Colonic mucosa (tissue), 4 donors: ENCODE measurements around the gene PTPN4. TPM values are rescaled to one million over a fixed set of nuclear protein-coding genes. Genes with fewer than 3 reads are reported as not detected.

Source experiments
- DNase-seq: peaks from one replicate; pipeline ENCODE4 v3.0.0-alpha.2; 2020
- H3K27ac ChIP-seq: fragments of 200-600 bp; one replicate; pipeline ENCODE4 v1.8.0; 2021
- H3K27me3 ChIP-seq: fragments of 200-600 bp; one replicate; pipeline ENCODE4 v1.8.0; 2021
- H3K36me3 ChIP-seq: fragments of 200-600 bp; one replicate; pipeline ENCODE4 v1.8.0; 2021
- H3K4me1 ChIP-seq: fragments of 200-600 bp; one replicate; pipeline ENCODE4 v1.8.0; 2021; ENCODE audit warnings: mild to moderate bottlenecking
- H3K4me3 ChIP-seq: fragments of 200-600 bp; one replicate; pipeline ENCODE4 v1.8.0; 2021
- H3K9ac ChIP-seq, 2 donors: one replicate each; pipeline ENCODE4 v1.7.0; 2013; ENCODE audit warnings: control low read depth in 2 of 2, low read depth in 2 of 2, low read length in 2 of 2
- H3K9me3 ChIP-seq: fragments of 200-600 bp; one replicate; pipeline ENCODE4 v1.8.0; 2021
- CTCF ChIP-seq: fragments of 200-600 bp; IDR thresholded peaks from one replicate; pipeline ENCODE4 v1.8.0; 2022; ENCODE audit warnings: antibody characterized with exemption, mild to moderate bottlenecking
- intact Hi-C: fragments of 100-400 bp; cut with DNase I; formaldehyde crosslinking; loops from one replicate; pipeline ENCODE4 v1.14.1; 2022
- total RNA-seq, 2 donors: library from RNA; stranded (reverse); fragmentation: NEBNext Ultra II Directional in 1 of 2; extraction: Animal tissue kit (Norgen Biotek cat#: 25700) in 1 of 2; gene quantifications; one replicate each; pipeline ENCODE4 v1.2.1, GENCODE V29; 2021
- donor health status: healthy.
- donor health status: DM: no; HTN: no; CAD: no.
- donor health status: DM: no; HTN: no; CAD: no.

The PTPN4 gene
- total RNA-seq, 2 donors from 2014 or later = 20.4 to 28.2 TPM

DNA sequence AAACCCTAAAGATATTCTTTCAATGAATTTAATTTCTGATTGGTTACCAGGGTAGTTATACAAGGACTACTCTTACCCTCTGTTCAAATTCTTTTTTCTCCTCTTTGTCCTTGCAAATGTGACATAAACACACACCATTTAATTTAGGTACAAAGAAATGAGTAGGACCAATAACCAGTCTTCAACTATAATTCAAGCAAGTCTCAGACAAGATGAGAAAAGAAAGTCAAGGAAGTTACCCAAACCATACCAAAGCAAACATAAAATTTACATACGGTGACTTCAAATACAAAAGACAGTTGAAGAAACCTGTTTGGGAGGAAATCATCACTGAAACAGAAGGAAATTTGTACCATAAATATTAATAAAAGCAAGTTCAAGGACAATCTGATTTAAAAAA lies 162.1 kb downstream of the PTPN4 start:
- Histone ChIP-seq H3K9me3 (no peaks in the 10 kb centered on the region), H3K27ac (no peak overlapping the region), H3K9ac (no peak overlapping the region), H3K36me3 (no peaks in the 10 kb centered on the region), H3K27me3 (no peaks in the 10 kb centered on the region), H3K4me1 (no peaks in the 10 kb centered on the region), H3K4me3 (no peak overlapping the region)
- intact Hi-C loops = no loop called here
- no peak for TF ChIP-seq CTCF
- no peak for DNase-seq

DNA sequence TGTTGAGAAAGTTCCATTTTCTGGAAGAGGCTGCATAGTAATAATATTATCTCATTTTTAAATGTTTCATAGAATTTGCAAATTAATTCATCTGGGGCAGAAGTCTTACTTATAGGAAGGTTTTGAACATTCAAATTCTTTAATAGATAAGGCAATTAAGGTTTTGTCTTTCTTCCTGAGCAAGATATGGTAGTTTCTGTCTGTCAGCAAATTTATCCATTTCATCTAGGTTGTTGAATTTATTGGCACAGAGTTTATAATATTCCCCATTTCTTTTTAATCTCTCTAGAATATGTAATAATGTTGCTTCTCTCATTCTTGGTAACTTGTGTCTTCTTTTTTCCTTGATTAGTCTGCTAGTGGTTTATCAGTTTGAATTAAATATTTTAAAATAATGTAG lies 163.0 kb downstream of the PTPN4 start:
- no peaks in the 10 kb centered on the region for H3K4me1 ChIP-seq
- H3K27ac ChIP-seq = no peak overlapping the region
- H3K36me3 ChIP-seq = no peaks in the 10 kb centered on the region
- no peak overlapping the region for H3K9ac ChIP-seq
- DNase-seq = no peak
- TF ChIP-seq CTCF = no peak
- intact Hi-C loops = no loop called here
- no peaks in the 10 kb centered on the region for H3K9me3 ChIP-seq
- no peak overlapping the region for H3K4me3 ChIP-seq
- no peaks in the 10 kb centered on the region for H3K27me3 ChIP-seq

- Histone ChIP-seq H3K36me3 (no peaks in the 10 kb centered on the region), H3K9ac (no peak overlapping the region), H3K4me3 (no peak overlapping the region)
Observed at GRCh38 chr2:119929537-119929936, 169.8 kb downstream of the PTPN4 start.

DNA sequence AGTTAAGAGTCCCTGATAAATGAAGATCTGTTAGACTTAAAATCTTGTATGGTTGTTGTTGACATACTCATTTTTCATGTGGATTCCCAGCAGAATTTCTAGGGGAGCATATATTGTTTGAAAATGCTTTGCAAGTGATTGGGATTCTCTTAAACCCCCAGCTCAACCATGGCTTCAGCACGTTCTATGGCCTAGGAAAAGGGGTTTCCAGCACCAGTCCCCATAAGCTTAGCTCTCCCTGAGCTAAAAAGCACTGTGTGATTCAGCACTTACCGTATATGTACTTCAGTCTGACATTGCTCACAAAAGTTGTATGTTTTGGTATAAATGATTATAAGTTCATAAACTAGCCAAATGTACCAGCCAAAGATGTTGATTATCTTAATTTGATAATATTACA lies 173.1 kb downstream of the PTPN4 start:
- Histone ChIP-seq H3K4me1 (no peaks in the 10 kb centered on the region), H3K27ac (no peak overlapping the region), H3K36me3 (no peaks in the 10 kb centered on the region), H3K9ac (no peak overlapping the region), H3K9me3 (no peaks in the 10 kb centered on the region), H3K4me3 (no peak overlapping the region), H3K27me3 (no peaks in the 10 kb centered on the region)
- intact Hi-C loops = no loop called here
- no peak for DNase-seq
- no peak for TF ChIP-seq CTCF

More at GRCh38 chr2:119929537-119929936, 169.8 kb downstream of the PTPN4 start:
- Histone ChIP-seq H3K27me3 (no peaks in the 10 kb centered on the region), H3K9me3 (no peaks in the 10 kb centered on the region), H3K27ac (no peak overlapping the region), H3K4me1 (no peaks in the 10 kb centered on the region)
- intact Hi-C loops = no loop called here
- no peak for TF ChIP-seq CTCF
- no peak for DNase-seq

DNA sequence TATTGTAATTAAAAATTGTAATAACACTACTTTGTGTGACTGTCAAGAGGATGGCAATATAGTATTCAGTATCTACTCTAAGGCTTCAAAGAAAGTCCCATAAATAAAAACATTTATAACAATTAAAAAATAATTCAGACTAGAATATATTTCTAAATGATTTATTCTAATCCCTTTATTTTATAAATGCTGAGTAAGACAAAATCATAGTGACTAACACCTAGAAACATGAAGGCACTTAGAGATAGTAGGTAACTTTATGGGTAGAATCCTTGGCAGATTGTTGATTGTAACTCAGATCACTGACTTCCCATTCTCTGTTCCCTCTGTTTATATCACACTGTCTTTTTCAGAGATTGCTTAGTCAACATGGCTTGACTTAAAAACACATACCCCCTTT lies 174.6 kb downstream of the PTPN4 start:
- Histone ChIP-seq H3K9ac (no peak overlapping the region), H3K27ac (no peak overlapping the region), H3K4me3 (no peak overlapping the region), H3K9me3 (no peaks in the 10 kb centered on the region), H3K4me1 (no peaks in the 10 kb centered on the region), H3K36me3 (no peaks in the 10 kb centered on the region), H3K27me3 (no peaks in the 10 kb centered on the region)
- intact Hi-C loops = no loop called here
- TF ChIP-seq CTCF = no peak
- DNase-seq = no peak

GRCh38 chr2:119937680-119938079 lies 178.0 kb downstream of the PTPN4 start:
- Histone ChIP-seq H3K27ac (no peak overlapping the region), H3K36me3 (no peaks in the 10 kb centered on the region), H3K4me3 (no peak overlapping the region), H3K4me1 (no peaks in the 10 kb centered on the region), H3K9me3 (no peaks in the 10 kb centered on the region), H3K27me3 (no peaks in the 10 kb centered on the region), H3K9ac (no peak overlapping the region)
- no peak for TF ChIP-seq CTCF
- DNase-seq = no peak
- intact Hi-C loops = no loop called here
